HG03108 (cell line): Measurements from ENCODE around the gene PYGB.
A peak's percentile ranks its signal among the peaks of the same experiment; 100 is the strongest.

Experiments
- ATAC-seq: cut with Tn5 transposase; IDR thresholded peaks from one replicate; pipeline ENCODE4 v1.9.1; 2021; ENCODE audit warnings: moderate library complexity; ENCODE audit not compliant: unreplicated experiment

Gene PYGB

GRCh38 chr20:25280574-25281535, 33.0 kb downstream of the PYGB start:
- no peak for ATAC-seq

- peak; percentile 71 for ATAC-seq
These were observed 33.7 kb downstream of the PYGB start for GRCh38 chr20:25281541-25281991.

DNA sequence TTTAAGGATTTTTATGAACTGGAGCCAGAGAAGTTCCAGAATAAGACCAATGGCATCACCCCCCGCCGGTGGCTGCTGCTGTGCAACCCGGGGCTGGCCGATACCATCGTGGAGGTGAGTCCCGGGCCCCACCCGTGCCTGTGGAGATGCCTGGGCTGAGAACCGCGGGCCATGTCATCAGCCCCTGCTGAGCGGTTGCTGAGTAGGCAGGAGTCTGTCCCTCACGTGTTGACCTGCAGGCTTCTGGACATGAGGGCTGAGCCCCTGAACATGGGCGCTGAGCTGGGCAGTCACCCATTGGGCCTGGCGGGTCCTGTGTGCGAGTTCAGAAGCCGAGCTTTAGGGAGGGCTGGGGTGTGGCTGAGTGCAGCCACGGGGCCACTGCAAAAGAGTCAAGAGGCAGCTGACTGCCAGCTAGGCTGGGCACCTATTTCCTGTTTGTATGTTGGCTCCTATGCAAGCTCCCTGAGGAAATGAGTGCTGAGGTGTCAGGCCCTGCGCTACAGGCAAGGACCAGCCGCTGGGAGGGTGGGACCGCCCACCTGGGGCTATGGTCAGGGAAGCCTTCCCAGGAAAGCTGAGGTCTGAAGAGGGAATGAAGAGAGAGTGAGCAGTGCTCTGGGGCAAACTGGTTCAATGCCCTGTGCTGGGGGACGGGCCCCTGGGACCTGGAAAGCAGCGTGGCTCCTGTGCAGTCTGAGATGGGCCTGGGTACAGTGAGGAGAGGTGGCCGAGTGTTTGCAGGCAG, 34.3 kb downstream of the PYGB start:
- peak; percentile 8 for ATAC-seq

DNA sequence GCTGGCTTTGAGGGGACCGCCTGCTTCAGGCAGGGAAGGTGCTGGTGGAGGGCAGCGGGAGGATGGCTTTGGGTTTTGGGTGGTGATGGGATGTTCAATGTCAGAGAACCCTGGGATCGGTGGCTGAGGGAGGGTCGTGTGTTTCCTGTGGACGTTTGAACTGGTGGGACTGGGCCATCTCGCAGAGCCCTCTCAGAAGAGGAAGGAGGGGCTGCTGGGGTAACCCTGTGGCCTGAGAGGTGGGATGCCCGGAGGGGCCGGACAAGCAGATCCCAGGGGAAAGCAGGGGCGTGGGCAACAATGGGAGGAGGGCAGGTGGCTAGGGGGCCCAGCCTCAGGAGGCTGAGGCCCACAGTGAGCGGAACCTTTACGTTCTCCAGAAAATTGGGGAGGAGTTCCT, 34.9 kb downstream of the PYGB start:
- no peak for ATAC-seq

DNA sequence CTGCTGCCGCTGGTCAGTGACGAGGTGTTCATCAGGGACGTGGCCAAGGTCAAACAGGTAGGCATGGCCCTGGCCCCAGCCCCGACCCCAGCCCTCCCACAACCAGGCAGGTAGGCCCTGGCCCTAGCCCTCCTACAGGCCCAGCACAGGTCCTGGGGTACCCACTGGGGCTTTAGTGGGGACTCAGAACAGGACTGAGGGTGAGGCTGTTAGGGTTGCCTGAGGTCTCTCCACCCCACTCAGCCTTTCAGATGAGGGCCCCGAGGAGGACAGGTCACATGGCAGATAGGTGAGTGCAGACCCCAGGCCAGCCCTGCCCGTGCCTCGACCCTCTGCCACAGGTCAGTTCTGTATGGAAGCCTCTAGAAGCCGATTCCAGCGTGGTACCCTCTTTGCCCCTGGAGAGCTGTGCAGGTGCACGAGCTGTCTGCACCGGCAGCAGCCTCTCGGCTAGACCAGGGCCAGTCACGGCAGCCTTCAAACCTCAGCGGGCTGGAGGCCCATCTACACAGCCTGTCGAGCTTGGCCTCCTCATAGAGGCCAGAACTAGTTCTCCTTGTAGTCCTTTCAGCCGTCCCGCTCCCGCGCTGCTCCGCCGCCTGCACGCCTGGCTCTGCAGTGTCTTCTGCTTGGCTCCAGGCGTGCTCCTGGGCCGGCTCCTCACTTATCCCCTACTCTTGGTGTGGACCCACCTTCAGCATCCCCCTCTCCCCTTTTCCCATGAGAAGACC, 35.5 kb downstream of the PYGB start:
- ATAC-seq: no peak

DNA sequence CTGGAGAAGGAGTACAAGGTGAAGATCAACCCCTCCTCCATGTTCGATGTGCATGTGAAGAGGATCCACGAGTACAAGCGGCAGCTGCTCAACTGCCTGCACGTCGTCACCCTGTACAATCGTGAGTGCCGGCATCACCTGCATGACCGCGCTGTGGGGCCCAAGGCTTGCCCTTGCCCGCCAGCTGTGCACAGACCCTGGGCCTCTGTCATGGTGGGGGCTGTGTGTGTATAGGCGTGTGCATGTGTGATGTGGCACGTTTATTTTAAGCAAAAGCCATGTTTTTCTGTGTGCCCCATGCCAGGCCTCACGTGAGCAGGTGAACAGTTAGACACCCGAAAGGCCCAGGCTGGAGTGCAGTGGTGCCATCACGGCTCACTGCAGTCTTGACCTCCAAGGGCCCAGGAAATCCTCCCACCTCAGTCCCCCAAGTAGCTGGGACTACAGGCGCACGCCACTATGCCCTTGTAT, 36.3 kb downstream of the PYGB start:
- no peak for ATAC-seq

DNA sequence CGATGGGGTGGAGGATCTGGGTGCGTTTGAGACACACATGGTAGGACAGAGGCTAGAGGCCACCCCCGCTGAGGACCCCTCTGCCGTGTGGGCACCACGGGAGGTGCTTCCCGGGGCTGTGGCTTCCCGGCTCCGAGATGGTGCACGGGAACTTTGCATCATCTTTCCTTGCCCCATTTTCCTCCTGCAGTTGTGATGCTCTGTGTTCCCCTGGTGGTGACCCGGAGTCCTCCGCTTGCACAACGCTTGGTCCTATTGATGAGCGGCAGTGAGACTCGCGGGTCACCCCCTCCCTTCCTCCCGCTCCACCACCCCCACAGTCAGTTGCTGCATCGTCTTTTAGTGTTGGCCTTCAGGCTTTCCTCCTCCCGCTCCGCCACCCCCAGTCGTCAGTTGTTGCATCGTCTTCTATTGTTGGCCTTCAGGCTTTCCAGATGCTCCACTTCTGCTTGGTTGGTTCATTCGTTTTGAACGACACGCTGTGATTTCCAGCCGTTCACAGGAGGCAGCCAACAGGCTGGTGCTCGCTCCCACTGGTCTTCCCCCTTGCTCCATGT, 37.3 kb downstream of the PYGB start:
- ATAC-seq: no peak

GRCh38 chr20:25285856-25286798, 38.2 kb downstream of the PYGB start:
- ATAC-seq: no peak

- ATAC-seq: no peak
These were observed 39.0 kb downstream of the PYGB start for GRCh38 chr20:25286917-25287316.

DNA sequence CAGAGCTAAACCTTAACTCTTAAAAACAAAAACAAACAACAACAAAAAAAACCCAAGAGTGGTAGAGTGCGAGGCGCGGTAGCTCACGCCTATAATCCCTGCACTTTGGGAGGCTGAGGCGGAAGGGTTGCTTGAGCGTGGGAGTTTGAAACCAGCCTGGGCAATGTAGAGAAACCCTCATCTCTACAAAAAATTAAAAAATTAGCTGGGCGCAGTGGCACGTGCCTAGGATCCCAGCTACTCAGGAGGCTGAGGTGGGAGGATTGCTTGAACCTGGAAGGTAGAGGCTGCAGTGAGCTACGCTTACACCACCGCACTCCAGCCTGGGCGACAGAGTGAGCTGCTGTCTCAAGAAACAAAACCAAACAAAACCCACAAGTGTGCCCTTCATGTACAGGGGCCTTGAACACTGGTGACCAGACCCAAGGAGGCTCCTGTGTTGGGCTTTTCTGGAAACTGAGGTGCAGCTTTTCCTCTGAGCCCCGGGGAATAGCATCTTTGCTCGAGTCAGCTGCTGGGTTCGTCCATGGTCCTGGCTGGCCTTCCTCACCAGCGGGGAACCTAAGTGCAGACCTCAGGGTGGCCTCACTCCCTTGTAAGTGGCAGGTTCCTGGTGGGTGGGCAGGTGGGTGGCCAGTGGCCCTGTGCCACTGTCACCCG, 39.9 kb downstream of the PYGB start:
- ATAC-seq: no peak

GRCh38 chr20:25288291-25289181, 40.7 kb downstream of the PYGB start:
- ATAC-seq: peak; percentile 83

DNA sequence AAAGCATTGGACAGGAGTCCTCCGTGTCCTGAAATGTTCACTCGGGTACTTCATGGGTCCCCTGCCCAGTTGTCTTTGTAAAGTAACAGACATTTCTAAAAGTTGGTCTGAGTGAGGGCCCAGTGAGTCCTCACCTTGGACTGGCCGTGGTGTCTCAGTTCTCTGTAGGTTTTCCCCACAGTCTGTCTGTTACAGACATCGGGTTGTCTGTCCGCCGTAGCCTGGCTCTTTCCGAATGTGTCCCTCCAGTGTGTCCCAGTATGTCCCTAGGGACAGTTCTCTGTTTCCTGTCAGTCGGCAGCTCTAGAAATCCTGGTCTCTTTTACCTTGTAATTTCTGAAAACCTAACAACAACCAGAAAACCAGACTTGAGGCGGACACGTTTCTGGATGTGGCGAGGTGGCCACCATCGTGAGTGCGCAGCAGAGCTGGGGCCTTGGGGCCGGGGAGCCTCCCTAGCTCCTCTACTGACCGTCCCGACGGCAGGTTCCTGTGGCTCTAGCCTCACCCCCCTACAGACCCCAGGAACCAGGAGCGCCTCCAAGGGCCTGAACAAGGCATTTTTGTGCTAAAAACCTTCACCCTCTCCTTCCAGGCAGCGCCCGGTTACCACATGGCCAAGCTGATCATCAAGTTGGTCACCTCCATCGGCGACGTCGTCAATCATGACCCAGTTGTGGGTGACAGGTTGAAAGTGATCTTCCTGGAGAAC, 42.2 kb downstream of the PYGB start:
- ATAC-seq: no peak

DNA sequence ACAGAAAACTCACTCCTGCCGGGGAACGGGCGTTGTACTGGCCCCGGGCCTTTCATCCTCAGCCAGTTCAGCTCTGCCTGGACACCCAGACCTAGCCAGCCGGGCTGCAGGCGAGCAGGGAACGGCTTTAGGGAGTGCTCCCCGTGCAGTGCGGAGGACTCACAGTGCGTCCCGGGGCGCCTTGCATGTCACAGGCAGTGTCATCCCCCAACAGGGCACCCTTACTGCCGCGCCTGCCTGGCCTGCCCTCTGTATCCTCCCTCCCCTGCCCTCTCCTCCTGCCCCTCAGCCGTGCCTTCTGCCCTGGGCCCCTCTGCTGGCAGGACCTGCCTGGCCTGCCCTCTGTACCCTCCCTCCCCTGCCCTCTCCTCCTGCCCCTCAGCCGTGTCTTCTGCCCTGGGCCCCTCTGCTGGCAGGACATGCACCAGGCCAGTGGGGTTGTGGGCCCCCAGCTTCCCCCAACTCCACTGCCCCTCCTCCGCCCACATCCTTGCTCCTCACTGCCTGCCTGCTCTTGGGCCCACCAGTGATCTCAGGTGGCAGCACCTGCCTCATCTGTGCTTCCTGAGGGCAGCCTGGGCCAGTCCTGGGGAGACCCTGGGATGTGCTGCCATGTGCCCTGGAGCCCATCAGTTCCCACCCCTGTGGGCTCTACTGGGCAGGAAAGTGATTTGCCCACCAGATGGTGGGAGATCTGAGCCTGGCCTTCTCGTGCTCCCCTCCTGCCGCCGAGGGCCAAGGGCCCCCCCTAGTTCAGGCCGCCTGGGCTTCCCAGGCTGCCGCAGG, 43.0 kb downstream of the PYGB start:
- ATAC-seq: no peak

- no peak for ATAC-seq
These were observed 43.7 kb downstream of the PYGB start for GRCh38 chr20:25291432-25292133.

GRCh38 chr20:25292176-25292891, 44.4 kb downstream of the PYGB start:
- no peak for ATAC-seq

DNA sequence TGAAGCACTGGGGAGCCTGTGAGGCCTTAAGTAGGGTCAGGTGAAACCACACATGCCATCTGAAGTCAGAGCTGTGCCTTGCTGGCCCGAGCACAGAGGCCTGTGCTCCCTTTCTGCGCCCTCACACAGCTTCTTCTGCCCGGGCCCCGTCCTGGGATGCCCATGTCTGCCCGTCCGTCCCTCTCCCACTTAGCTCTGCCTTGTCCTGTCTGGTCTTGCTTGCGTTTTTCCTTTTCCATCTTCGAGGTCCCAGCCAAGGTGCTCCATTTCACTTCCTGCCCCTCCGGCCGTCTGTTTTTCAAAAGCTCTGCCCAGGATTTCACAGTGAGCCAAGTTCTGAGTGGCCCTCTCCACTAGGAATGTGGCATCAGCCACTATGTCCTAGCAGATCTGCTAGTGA, 45.6 kb downstream of the PYGB start:
- no peak for ATAC-seq
